ENCODE data around the gene DPP10.
"Not testable (repeated sequence)": the region's sequence is repeated elsewhere in the genome, so short reads cannot be mapped to it uniquely, and the experiment has no call there.

DPP10 gene

DNA sequence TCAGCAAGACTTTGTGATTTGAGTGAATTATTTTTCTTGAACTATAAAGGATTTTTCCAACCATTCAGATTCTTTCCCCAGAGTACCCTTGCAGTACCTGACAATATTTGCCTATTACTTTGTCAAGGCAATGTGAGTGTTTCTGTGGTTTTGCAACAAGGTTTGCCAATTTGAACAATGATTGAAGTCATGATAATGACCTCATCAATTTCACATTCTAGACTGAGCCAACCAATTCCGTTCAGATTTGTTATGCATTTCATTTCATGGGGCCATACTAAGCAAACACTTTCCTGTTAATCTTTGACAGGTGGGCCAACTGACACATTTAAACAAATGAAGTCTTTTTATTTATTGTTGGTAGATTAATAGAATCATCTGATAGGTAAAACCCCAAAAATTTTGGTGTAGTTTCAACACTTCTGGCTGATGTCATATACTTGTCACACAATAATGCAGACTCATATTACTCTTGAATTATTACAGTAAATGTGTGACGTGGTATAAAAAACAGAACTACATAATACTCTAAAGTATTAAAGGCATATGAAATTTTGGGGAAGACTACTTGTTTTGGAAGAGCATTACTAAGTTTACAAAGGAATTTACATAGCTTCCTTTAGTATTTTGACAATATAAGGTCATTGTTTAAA lies 526.4 kb downstream of the DPP10 start:
- no peak for DNase-seq (ENCODE audit: low read depth)

DNA sequence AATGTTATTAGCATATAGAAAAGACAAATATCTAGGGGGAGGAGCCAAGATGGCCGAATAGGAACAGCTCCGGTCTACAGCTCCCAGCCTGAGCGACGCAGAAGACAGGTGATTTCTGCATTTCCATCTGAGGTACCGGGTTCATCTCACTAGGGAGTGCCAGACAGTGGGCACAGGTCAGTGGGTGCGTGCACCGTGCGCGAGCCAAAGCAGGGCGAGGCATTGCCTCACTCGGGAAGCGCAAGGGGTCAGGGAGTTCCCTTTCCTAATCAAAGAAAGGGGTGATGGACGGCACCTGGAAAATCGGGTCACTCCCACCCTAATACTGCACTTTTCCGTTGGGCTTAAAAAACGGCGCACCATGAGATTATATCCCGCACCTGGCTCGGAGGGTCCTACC lies 561.9 kb downstream of the DPP10 start:
- DNase-seq (ENCODE audit: low read depth) = not testable (repeated sequence)

DNA sequence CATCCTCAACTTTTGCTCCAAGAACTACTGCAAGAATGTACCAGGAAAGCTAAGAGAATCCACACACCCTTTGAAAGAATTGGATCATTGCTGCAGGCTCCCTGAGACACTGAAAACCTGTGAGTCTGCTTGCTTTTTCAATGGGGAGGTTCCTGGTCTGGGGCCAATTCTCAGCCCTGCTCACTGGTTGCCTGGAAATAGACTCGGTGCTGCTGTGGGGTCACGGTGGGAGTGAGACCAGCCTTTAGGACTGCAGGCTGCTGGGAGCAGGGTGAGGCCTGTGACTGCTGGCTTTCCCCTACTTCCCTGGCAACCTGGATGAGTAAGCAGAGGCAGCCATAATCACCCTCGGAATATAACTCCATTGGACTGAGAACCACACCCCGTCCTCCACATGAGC lies 569.3 kb downstream of the DPP10 start:
- DNase-seq (ENCODE audit: low read depth) = no peak

DNA sequence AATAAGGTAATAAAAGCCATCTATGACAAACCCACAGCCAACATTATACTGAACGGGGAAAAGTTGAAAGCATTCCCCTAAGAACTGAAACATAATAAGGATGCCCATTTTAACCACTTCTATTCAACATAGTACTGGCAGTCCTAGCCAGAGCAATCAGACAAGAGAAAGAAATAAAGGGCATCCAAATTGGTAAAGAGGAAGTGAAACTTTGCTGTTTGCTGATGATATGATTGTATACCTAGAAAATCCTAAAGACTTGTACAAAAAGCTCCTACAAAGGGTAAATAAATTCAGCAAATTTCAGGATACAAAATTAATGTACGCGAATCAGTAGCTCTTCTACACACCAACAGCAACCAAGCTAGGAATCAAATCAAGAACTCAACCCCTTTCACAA lies 579.6 kb downstream of the DPP10 start:
- not testable (repeated sequence) for DNase-seq (ENCODE audit: low read depth)

- no peak for DNase-seq (ENCODE audit: low read depth)
Observed at GRCh38 chr2:115034801-115035200, 592.4 kb downstream of the DPP10 start.

DNA sequence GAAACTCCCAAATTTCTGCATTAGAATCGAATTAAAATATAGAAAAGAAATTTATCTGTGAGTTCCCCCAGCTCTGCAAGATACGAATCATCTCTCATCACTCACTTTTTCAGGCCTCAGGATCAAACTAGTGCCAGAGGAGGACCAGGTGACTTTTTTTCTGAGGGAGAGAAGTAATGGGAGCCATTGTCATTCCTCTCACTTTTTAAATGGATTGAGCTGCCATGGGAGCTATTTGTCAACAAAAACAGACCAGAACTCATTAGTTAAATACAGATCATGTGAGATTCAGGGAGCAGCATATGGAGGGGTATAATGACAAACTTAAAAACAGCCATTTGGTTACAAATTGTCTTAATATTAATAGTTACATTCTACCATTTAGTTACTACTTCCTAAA lies 594.4 kb downstream of the DPP10 start:
- no peak for DNase-seq (ENCODE audit: low read depth)

DNA sequence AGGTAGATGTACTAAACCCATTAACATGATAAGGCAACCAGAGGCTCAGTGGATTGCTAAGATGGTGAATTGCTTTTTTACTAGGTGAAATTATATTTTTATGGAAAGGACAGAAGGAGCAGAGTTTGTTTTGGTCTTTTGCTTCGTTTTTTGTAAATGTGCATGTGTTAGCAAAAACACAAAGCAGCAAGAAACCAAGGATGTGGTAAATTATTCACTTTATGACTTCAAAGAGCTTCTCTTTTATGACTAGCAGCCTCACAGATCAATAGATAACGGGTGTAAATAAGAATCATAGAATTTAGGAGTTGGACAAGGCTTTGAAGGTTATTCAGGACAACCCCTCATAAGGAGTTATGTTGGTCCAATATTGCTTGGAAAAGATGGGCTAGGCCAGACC lies 615.0 kb downstream of the DPP10 start:
- no peak for DNase-seq (ENCODE audit: low read depth)

DNA sequence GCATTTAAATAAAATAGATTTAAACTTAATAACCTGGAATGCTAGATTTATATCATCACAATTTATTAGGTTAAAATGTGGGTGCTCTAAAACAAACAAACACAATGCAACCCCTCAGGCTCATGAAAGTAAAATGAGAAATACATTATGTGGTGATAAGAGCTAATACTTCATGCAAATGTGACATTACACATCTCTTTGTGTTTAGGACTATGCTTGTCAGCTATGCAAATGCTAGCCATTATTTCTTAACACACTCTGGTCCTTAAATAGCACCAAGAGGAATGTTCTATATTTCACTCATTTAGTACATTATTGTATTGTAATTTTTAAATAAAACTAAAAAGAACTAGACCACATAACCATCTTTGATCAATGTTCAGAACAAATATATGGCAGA lies 627.6 kb downstream of the DPP10 start:
- DNase-seq (ENCODE audit: low read depth) = no peak

DNA sequence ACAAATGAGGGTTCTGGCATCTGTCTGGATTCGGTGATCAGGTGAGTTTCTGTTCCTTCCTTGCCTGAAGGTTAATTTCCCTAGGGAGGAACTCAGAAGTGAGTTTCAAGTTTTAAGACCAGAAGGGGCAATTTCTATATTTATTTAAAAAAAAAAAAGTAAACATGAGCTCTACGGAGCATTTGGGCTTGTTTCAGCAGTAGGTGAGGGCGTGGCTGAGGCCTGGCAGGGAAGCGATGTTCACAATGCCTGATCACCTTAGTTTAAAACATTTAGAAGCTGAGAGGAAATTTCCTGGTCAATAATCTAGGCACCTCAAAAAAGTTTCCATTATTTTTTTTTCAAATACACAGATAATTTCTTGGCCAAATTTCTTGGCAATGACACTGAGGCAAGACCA lies 629.1 kb downstream of the DPP10 start:
- no peak for DNase-seq (ENCODE audit: low read depth)

DNA sequence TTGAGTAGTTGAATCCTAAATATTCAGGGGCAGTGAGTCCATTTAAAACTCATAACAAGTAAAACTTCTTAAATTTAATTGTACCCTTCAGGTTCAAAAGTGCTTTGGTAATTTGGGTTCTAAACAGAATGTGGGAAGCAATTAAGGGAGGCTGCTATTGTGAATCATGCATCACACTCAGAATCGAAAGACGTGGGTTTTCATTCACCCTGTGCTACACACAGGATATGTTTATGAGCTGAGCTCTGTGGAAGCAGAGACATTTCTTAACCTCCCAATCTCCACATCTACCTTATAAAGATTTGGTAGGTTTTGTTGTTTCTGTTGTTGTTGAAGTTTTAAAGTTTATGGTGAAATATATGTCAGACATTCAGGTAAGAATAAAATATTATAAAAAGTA lies 633.4 kb downstream of the DPP10 start:
- no peak for DNase-seq (ENCODE audit: low read depth)

- no peak for DNase-seq (ENCODE audit: low read depth)
Observed at GRCh38 chr2:115077626-115078025, 635.2 kb downstream of the DPP10 start.

- DNase-seq (ENCODE audit: low read depth) = no peak
Observed at GRCh38 chr2:115083225-115083624, 640.8 kb downstream of the DPP10 start.

GRCh38 chr2:115083711-115084110 lies 641.3 kb downstream of the DPP10 start:
- no peak for DNase-seq (ENCODE audit: low read depth)

GRCh38 chr2:115084446-115084845 lies 642.0 kb downstream of the DPP10 start:
- DNase-seq (ENCODE audit: low read depth) = no peak

- not testable (repeated sequence) for DNase-seq (ENCODE audit: low read depth)
Observed at GRCh38 chr2:115086051-115086620, 643.7 kb downstream of the DPP10 start.

GRCh38 chr2:115094441-115094840 lies 652.0 kb downstream of the DPP10 start:
- no peak for DNase-seq (ENCODE audit: low read depth)

- DNase-seq (ENCODE audit: low read depth) = no peak
Observed at GRCh38 chr2:115105966-115106365, 663.5 kb downstream of the DPP10 start.

GRCh38 chr2:115115135-115115534 lies 672.7 kb downstream of the DPP10 start:
- no peak for DNase-seq (ENCODE audit: low read depth)

DNA sequence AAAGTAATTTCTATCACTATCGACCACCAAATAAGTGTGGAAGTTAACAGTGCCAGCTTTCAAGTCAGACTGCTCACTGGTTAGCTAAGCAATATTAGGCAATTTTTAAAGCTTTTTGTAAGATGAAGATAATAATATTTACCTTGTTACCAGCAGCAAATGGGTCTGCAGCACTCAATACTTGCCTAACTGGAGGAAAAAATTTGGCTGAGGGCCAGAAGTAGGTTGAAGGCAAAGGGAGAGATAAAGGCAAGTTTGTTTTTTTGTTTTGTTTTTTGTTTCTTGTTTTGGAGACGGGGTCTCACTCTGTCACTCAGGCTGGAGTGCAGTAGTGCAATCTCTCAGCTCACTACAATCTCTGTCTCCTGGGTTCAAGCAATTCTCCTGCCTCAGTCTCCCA lies 675.9 kb downstream of the DPP10 start:
- DNase-seq (ENCODE audit: low read depth) = no peak

- DNase-seq (ENCODE audit: low read depth) = no peak
Observed at GRCh38 chr2:115119086-115119485, 676.6 kb downstream of the DPP10 start.

- no peak for DNase-seq (ENCODE audit: low read depth)
Observed at GRCh38 chr2:115122701-115123100, 680.3 kb downstream of the DPP10 start.

DNA sequence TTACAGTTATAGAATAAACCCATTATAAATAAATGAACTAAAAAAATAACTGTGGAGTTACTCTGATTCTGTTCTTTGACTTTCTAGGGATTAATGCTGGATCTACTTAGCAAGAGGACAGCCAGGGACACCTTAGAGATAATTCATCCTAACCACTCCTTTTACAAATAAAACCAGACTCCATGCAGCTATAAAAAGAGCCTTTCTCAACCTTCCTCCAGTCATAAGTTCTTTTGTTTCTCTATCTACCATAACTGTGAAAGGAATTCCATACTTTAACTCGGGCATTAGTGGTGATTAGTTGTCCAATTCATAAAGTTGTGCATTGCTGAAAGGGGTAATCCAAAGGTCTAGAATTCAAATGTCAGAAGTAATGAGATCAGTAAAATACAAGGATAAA lies 682.4 kb downstream of the DPP10 start:
- no peak for DNase-seq (ENCODE audit: low read depth)

DNA sequence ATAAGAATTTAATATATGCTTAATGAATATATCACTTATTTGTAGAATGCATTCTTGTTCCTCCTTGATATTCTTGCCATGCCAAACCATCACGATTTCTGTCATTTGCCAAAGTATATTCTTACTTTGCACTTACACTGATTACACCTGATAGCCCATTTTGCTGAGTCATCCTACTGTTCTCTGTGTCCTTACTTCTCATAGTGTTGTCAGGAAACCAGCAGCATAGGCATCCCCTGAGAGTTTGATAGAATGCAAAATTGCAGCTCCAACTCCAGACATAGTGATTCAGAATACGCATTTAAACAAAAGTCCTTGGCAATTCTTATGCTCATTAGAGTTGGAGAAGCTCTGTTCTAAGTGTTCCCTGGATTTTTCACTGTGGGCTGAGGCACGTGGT lies 687.1 kb downstream of the DPP10 start:
- no peak for DNase-seq (ENCODE audit: low read depth)

- DNase-seq (ENCODE audit: low read depth) = no peak
Observed at GRCh38 chr2:115160531-115161080, 718.2 kb downstream of the DPP10 start.

All from EH (cell line).